ENCODE results near the gene DDB1. TPM values are rescaled to one million over a fixed set of nuclear protein-coding genes. Genes with fewer than 3 reads are reported as not detected.

DDB1 gene
- total RNA-seq, 1 donor from 2014 or later = 243 TPM

DNA sequence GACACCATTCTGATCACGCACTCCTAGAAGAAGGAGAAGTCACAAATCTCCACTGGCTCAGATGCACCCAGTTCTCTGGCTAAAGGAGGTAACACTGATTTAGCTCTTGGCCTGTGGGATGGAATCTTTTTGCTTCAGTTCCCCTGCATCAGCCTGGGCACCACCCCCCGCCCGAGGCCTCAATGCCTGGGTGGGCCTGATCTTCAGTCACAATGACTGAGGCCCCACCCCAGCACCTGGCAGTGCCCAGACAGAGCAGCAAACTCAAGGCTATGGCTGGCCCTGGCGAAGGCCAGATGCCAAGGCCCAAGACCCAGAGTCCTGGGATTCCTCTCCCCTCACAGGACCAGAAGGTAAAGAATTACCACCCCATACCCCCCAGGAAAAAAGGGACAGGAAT lies 23.8 kb upstream of the DDB1 start:
- no peak for DNase-seq (ENCODE audit: low spot score)

DNA sequence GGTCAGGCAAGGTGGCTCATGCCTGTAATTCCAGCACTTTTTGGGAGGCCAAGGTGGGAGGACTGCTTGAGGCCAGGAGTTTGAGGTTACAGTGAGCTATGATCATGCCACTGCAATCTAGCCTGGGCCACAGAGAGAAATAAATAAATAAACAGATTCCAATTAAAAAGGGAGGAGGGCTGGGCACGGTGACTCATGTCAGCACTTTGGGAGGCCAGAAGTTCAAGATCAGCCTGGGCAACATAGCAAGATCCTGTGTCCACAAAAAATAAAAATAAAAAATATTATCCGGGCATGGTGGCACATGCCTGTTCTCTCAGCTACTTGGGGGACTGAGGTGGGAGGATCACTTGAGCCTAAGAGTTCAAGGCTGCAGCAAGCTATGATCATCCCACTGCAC lies 21.3 kb upstream of the DDB1 start:
- DNase-seq (ENCODE audit: low spot score) = no peak

- DNase-seq (ENCODE audit: low spot score) = no peak
Observed at GRCh38 chr11:61353131-61354067, 20.5 kb upstream of the DDB1 start.

DNA sequence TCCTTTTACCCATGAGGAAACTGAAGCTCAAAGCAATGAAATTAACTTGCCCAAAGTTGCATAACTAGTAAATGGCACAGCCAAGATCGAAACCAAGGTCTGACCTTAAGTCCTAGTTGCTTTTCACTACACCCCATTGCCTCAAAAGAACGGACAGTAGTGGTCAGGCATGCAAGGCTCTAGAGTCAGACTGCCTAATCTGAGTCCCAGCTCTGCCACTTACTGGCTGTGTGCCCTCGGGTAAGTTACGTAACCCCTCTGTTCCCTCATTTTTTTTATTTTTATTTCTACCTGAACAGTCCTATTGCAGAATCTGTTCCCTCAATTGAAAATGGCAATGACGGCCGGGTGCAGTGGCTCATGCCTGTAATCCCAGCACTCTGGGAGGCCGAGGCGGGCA lies 19.1 kb upstream of the DDB1 start:
- no peak for DNase-seq (ENCODE audit: low spot score)

DNA sequence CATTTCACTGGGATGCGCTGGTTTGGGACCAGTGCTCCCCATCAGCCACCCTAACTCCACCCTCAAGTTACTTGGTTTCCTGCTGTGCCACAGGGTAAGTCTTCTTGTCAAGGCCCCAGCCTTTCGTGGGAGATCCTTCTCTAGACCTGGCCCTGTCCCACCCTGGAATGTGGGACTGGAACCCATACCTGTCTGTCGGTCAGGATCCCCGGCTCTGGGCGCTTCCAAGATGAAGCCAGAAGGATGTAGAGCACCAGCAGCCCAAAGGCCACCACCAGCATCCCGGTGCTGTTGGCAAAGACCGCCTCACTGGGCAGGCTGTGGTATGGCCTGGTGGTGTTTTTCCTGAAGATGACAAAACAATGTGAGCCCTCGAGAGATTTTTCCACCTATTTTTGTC lies 17.9 kb upstream of the DDB1 start:
- DNase-seq (ENCODE audit: low spot score) = no peak

DNA sequence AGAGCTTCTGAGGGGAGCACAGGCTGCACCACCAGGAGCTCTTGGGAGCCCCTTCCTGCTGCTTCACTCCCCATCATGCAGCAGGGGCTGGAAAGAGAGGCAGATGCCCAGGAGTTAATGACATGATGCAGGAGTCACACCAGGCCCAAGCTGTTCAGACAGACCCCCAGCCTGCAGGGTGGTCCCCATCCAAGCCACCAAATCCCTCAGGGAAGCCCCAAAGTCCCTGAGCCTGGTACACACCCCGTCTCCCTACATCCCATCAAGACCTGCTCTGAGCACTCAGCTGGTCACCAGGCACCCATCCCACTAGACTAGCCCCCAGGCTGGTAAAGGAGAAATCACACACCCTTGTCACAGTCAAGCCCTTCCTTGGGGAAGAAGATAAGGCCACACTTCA lies 17.4 kb upstream of the DDB1 start:
- DNase-seq (ENCODE audit: low spot score) = no peak

GRCh38 chr11:61349916-61350315 lies 17.0 kb upstream of the DDB1 start:
- DNase-seq (ENCODE audit: low spot score) = no peak

DNA sequence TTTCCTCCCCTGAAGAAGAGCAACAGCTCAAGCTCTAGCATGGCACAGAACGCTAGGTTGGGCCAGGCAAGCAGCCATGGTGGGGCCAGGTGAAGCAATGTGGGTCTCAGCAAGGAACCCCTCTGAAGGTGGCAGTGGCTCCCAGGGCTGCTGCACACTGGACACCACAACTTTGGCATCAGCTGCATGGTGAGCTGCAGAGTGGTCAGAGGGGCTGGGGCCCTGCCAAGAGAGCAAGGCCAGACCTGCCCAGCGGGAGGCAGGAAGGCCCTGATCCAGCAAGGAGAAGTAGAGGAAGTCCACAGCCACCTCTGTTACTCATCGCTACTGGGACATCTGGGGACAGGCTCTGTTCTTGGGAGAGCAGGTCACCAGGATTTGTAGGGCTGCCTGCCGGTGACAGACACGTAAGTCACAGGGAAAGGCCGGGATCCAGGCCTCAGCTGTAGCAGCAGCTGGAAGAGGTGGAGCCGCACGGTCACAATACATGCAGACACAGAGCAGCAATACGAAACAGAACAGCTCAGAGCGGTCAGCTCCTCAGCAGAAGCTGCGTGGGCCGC lies 16.4 kb upstream of the DDB1 start:
- no peak for DNase-seq (ENCODE audit: low spot score)

DNA sequence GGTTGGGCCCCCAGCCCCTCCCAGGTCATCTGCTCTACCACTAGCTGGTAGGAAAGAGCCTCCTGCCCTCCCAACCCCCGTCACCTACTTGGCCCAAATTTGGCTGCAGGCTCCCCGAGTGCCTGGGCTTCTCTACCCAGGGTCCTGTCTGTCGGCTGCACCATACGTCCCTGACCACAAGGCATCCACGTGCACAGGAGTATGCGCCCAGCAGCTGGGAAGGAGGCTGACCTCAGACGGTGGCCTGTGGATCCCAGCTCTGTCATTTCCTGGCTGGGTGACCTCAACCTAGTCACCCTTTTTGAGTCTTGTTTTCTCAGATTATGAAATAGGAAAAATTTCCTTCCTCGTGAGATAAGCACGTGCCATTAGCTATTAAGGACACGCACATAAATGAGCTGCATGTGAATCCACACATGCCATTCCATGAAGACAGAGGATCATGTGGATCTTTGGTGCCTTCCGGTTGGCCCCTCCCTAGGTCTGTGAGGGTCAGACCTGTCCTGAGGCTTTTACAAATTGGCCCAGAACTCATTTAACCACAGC lies 15.1 kb upstream of the DDB1 start:
- DNase-seq (ENCODE audit: low spot score) = no peak

GRCh38 chr11:61345954-61346843 lies 13.3 kb upstream of the DDB1 start:
- DNase-seq (ENCODE audit: low spot score) = no peak

- DNase-seq (ENCODE audit: low spot score) = peak; percentile 83
Observed at GRCh38 chr11:61345170-61345610, 12.3 kb upstream of the DDB1 start.

DNA sequence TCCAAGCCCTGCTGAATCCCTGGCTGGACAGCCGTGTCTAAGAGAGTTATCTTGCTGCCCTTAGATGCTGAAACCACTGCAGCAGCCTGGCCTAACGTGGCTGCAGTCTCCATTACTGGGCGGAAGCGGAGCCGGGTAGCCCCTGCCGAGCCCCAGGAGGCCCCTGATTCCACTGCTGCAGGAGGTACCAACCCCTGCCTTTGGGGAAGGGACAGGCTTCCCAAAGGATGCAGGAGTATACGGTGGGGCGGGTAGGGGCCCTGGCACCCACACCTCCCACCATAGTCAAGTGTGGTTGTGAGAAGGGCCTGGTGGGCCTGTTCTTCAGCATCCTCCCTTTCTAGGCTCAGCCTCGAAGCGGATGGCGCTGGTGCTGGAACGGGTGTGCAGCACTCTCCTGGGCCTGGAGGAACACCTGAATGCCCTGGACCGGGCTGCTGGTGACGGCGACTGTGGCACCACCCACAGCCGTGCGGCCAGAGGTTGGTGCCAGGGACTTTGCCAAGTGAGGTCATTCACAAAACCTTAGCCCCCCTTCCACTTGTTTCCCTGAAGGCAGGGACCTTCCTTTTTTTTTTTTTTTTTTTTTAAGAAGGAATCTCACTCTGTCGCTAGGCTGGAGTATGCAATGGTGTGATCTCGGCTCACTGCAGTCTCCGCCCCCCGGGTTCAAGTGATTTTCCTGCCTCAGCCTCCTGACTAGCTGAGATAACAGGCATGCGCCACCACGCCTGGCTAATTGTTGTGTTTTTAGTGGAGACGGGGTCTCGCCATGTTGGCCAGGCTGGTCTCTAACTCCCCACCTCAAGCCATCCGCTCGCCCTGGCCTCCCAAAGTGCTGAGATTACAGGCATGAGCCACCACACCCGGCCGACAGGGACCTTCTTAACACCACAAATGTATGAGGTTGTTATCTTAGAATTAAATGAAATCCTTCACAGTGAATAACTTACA lies 11.2 kb upstream of the DDB1 start:
- no peak for DNase-seq (ENCODE audit: low spot score)

GRCh38 chr11:61342207-61342803 lies 9.4 kb upstream of the DDB1 start:
- no peak for DNase-seq (ENCODE audit: low spot score)

DNA sequence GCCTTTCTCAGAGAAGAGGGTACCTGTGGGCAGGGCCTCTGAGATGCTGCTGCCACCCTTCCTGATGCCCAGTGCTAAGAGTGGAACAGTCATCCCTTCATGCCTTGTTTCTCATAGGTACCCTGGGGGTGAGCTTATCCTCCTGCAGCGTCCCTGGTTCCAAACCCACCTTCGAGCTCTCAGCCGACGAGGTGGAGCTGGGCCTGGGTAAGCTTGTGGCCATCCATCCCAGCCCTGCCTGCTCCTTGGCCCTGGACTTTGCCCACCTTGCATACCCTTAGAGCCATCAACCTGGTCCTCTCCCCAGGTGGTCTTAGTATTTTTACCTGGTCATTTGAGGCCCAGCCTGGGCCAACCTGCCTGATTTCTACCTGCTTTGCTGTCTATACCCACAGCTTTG lies 8.8 kb upstream of the DDB1 start:
- no peak for DNase-seq (ENCODE audit: low spot score)

DNA sequence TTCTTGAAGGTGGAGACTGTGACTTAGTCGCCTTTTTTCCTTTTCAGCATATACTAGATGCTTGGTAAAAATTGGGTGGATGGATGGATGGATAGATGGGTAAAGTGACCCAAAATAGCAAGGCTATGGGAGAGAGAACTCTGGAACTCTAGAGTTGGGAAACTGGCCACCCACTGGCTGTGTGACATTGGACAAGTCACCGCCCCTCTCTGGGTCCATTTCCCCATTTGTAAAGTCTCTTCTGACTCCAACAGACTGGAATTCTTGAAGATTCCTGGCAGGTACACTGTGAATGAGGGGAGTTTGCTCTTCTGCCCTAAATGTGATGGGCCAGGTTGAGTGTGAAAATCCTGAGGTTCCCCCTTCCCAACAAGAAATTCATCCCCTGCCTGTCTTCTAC lies 8.1 kb upstream of the DDB1 start:
- DNase-seq (ENCODE audit: low spot score) = no peak

- no peak for DNase-seq (ENCODE audit: low spot score)
Observed at GRCh38 chr11:61339490-61339878, 6.6 kb upstream of the DDB1 start.

DNA sequence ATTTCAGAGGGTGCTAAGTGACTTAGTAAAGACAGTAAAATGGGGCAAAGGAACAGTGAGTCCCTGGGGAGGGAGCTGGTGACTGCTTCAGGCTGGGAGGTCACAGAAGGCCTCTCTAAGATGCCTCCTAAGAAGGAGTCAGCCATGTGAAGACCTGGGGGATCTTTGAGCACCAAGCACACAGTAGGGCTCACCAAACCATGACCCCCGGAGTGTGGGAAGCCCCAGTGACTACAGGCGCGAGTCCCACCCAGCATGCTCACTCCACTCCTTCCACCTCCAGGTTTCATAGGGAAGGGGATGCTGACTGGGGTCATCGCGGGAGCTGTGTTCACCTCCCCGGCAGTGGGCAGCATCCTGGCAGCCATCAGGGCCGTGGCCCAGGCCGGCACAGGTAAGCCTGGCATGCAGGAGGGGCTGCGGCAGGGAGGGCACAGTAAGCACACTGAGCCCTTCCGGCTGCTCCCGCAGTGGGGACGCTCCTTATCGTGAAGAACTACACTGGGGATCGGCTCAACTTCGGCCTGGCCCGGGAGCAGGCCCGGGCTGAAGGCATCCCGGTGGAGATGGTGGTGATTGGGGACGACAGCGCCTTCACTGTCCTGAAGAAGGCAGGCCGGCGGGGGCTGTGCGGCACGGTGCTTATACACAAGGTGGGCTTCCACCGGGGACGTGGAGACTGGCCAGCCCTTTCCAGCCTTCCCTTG lies 6.0 kb upstream of the DDB1 start:
- no peak for DNase-seq (ENCODE audit: low spot score)

- DNase-seq (ENCODE audit: low spot score) = no peak
Observed at GRCh38 chr11:61337706-61338470, 5.0 kb upstream of the DDB1 start.

Measured in umbilical cord (tissue), 2 donors.